CD4-positive, CD25-positive, alpha-beta regulatory T cell (primary cell): ENCODE measurements around the gene SLC9B1. TPM values are rescaled to one million over a fixed set of nuclear protein-coding genes. Genes with fewer than 3 reads are reported as not detected.
A peak's percentile ranks its signal among the peaks of the same experiment; 100 is the strongest.
"Not testable (repeated sequence)": the region's sequence is repeated elsewhere in the genome, so short reads cannot be mapped to it uniquely, and the experiment has no call there.

Experiments used
- ATAC-seq, 2 donors: fragments of 150-1000 bp; cut with Tn5 transposase; one replicate each; pipeline ENCODE4 v1.10.0; 2021; ENCODE audit warnings: low read depth in 2 of 2, moderate number of reproducible peaks in 2 of 2, moderate library complexity in 1 of 2
- DNase-seq, 3 donors: peaks; one replicate each; pipeline versions ENCODE4 v3.0.0 to v3.0.0-alpha.2; 2012 to 2022; ENCODE audit warnings: mixed read lengths in 1 of 3
- H3K27ac ChIP-seq: one replicate; pipeline ENCODE4 v1.7.0; 2013; ENCODE audit warnings: mild to moderate bottlenecking, low read length; ENCODE audit not compliant: insufficient read depth, poor library complexity, severe bottlenecking
- H3K27me3 ChIP-seq: one replicate; pipeline ENCODE4 v1.7.0; 2013; ENCODE audit warnings: low read length; ENCODE audit not compliant: control insufficient read depth, insufficient read depth
- H3K36me3 ChIP-seq: one replicate; pipeline ENCODE4 v1.7.0; 2013; ENCODE audit warnings: mild to moderate bottlenecking, low read length, moderate library complexity; ENCODE audit not compliant: control insufficient read depth, insufficient read depth
- H3K4me1 ChIP-seq: 2 replicates; pipeline ENCODE4 v1.7.0; 2013; ENCODE audit warnings: mild to moderate bottlenecking, low read length; ENCODE audit not compliant: insufficient read depth, control insufficient read depth, poor library complexity, severe bottlenecking
- H3K4me3 ChIP-seq: one replicate; pipeline ENCODE4 v1.7.0; 2013; ENCODE audit warnings: low read depth, mild to moderate bottlenecking, low read length, moderate library complexity
- H3K9me3 ChIP-seq, 2 experiments: 1 replicate in 1 of 2; 2 replicates in 1 of 2; pipeline ENCODE4 v1.7.0; 2013; ENCODE audit warnings: low read length in 2 of 2, mild to moderate bottlenecking in 1 of 2, moderate library complexity in 1 of 2; ENCODE audit not compliant: control insufficient read depth in 2 of 2
- H3K27ac Mint-ChIP-seq, 3 donors: one replicate each; pipeline ENCODE4 v1.8.0; 2020 to 2022; ENCODE audit warnings: mild to moderate bottlenecking in 3 of 3, mixed read lengths in 3 of 3, moderate library complexity in 2 of 3
- H3K27me3 Mint-ChIP-seq: one replicate; pipeline ENCODE4 v1.8.0; 2022; ENCODE audit warnings: mild to moderate bottlenecking, mixed read lengths
- H3K36me3 Mint-ChIP-seq: one replicate; pipeline ENCODE4 v1.8.0; 2020; ENCODE audit warnings: mixed read lengths
- H3K4me1 Mint-ChIP-seq, 4 donors: one replicate each; pipeline ENCODE4 v1.8.0; 2020 to 2022; ENCODE audit warnings: mixed read lengths in 4 of 4, mild to moderate bottlenecking in 1 of 4
- H3K4me3 Mint-ChIP-seq, 4 donors: one replicate each; pipeline ENCODE4 v1.8.0; 2020 to 2022; ENCODE audit warnings: mild to moderate bottlenecking in 4 of 4, mixed read lengths in 4 of 4, moderate library complexity in 3 of 4
- H3K9me3 Mint-ChIP-seq, 7 donors: one replicate each; pipeline ENCODE4 v1.8.0; 2020 to 2022; ENCODE audit warnings: mixed read lengths in 7 of 7, mild to moderate bottlenecking in 3 of 7, moderate library complexity in 2 of 7
- polyA plus RNA-seq, 4 donors: library from polyadenylated mRNA; unstranded; fragments of 300-500 nt; fragmentation: Illumina TruSeq; gene quantifications; one replicate each; pipeline ENCODE4 v1.2.3, GENCODE V29; 2021
- total RNA-seq: library from RNA; stranded (reverse); gene quantifications from one replicate; pipeline ENCODE4 v1.2.3, GENCODE V29; 2022

The SLC9B1 gene
- total and polyA plus RNA-seq, 5 donors from 2014 or later: 1.7 to 2.7 (median 2.3) TPM

GRCh38 chr4:102869569-102870197, 149.8 kb downstream of the SLC9B1 start:
- Mint-ChIP-seq H3K27ac (peak overlapping the region; percentile 97 to 100 (median 99)), H3K27me3 (no peaks in the 10 kb centered on the region), H3K9me3 (no peaks in the 10 kb centered on the region), H3K4me1 (peaks cover 42 to 75% (median 51%) of the 10 kb centered on the region in 4 donors), H3K4me3 (peak overlapping the region; percentile 93 to 98 (median 98)), H3K36me3 (peaks cover 15% of the 10 kb centered on the region)
- no peaks in the 10 kb centered on the region for H3K9me3 ChIP-seq
- peak overlapping the region; percentile 98 for H3K27ac ChIP-seq
- DNase-seq (no peak), ATAC-seq (peak in 1 of 2 donors; percentile 25)
- H3K36me3 ChIP-seq: no peaks in the 10 kb centered on the region
- no peaks in the 10 kb centered on the region for H3K27me3 ChIP-seq
- peaks cover 40% of the 10 kb centered on the region for H3K4me1 ChIP-seq
- H3K4me3 ChIP-seq: peak overlapping the region; percentile 94

- peaks cover 12% of the 10 kb centered on the region for H3K36me3 Mint-ChIP-seq
- H3K9me3 ChIP-seq: no peaks in the 10 kb centered on the region
- peaks cover 49 to 80% (median 53%) of the 10 kb centered on the region in 4 donors for H3K4me1 Mint-ChIP-seq
- DNase-seq (peak; percentile 84 to 97 (median 90)), ATAC-seq (peak; percentile 83 to 84)
- H3K4me3 Mint-ChIP-seq: peak within 1 kb of the TSS; percentile 93 to 98 (median 98)
- peak within 1 kb of the TSS; percentile 94 for H3K4me3 ChIP-seq
- no peaks in the 10 kb centered on the region for H3K36me3 ChIP-seq
- H3K27ac Mint-ChIP-seq: peak within 1 kb of the TSS; percentile 99 to 100 (median 99)
- H3K4me1 ChIP-seq: peaks cover 45% of the 10 kb centered on the region
- H3K27me3 ChIP-seq: no peaks in the 10 kb centered on the region
- H3K27ac ChIP-seq: peak within 1 kb of the TSS; percentile 98
- H3K9me3 Mint-ChIP-seq: no peaks in the 10 kb centered on the region
- H3K27me3 Mint-ChIP-seq: no peaks in the 10 kb centered on the region
Measured at GRCh38 chr4:102868781-102869568, 150.5 kb downstream of the SLC9B1 start, which contains the start of gene CISD2. Gene CISD2, plus strand, starts transcription at chr4:102868992. Its CDS starts 93 bp downstream, at chr4:102869085.

- ATAC-seq: no peak
- Mint-ChIP-seq H3K36me3 (peaks cover 6% of the 10 kb centered on the region), H3K27me3 (no peaks in the 10 kb centered on the region), H3K27ac (peak overlapping the region; percentile 98 to 100 (median 99)), H3K4me1 (peaks cover 47 to 77% (median 54%) of the 10 kb centered on the region in 4 donors), H3K9me3 (no peaks in the 10 kb centered on the region), H3K4me3 (peak overlapping the region; percentile 93 to 98 (median 98))
- H3K9me3 ChIP-seq: no peaks in the 10 kb centered on the region
- no peaks in the 10 kb centered on the region for H3K27me3 ChIP-seq
- H3K27ac ChIP-seq: peak overlapping the region; percentile 98
- no peaks in the 10 kb centered on the region for H3K36me3 ChIP-seq
- H3K4me3 ChIP-seq: peak overlapping the region; percentile 93
- peaks cover 45% of the 10 kb centered on the region for H3K4me1 ChIP-seq
- no peak for DNase-seq
Measured at GRCh38 chr4:102868153-102868780, 151.2 kb downstream of the SLC9B1 start.

GRCh38 chr4:102867278-102868152, 152.0 kb downstream of the SLC9B1 start:
- H3K4me1 ChIP-seq: peaks cover 45% of the 10 kb centered on the region
- DNase-seq (no peak), ATAC-seq (no peak)
- H3K36me3 ChIP-seq: no peaks in the 10 kb centered on the region
- peak overlapping the region; percentile 93 for H3K4me3 ChIP-seq
- Mint-ChIP-seq H3K4me1 (peaks cover 44 to 71% (median 52%) of the 10 kb centered on the region in 4 donors), H3K9me3 (no peaks in the 10 kb centered on the region), H3K27me3 (no peaks in the 10 kb centered on the region), H3K36me3 (no peaks in the 10 kb centered on the region), H3K27ac (peak overlapping the region; percentile 98 to 100 (median 99)), H3K4me3 (peak overlapping the region; percentile 93 to 98 (median 98))
- peak overlapping the region; percentile 98 for H3K27ac ChIP-seq
- H3K27me3 ChIP-seq: no peaks in the 10 kb centered on the region
- no peaks in the 10 kb centered on the region for H3K9me3 ChIP-seq

- H3K9me3 ChIP-seq, H3K27me3 ChIP-seq, H3K27ac ChIP-seq, H3K27me3 Mint-ChIP-seq, H3K36me3 ChIP-seq, H3K36me3 Mint-ChIP-seq, H3K9me3 Mint-ChIP-seq, DNase-seq, H3K4me3 ChIP-seq, ATAC-seq: not testable (repeated sequence)
- Mint-ChIP-seq H3K27ac (peak overlapping the region in 1 of 3 donors; percentile 63), H3K4me3 (peak overlapping the region in 3 of 4 donors; percentile 14 to 93 (median 85)), H3K4me1 (peaks cover 35 to 57% (median 43%) of the 10 kb centered on the region in 4 donors)
- peaks cover 34% of the 10 kb centered on the region for H3K4me1 ChIP-seq
Measured at GRCh38 chr4:102865327-102865726, 154.2 kb downstream of the SLC9B1 start.

GRCh38 chr4:102862747-102863146, 156.8 kb downstream of the SLC9B1 start:
- H3K9me3 ChIP-seq: peaks cover 9 to 21% of the 10 kb centered on the region in 2 experiments
- Mint-ChIP-seq H3K27ac (no peak overlapping the region), H3K36me3 (peaks cover 18% of the 10 kb centered on the region), H3K27me3 (no peaks in the 10 kb centered on the region), H3K4me3 (no peak overlapping the region), H3K4me1 (peaks cover 27 to 37% (median 34%) of the 10 kb centered on the region in 4 donors), H3K9me3 (peaks cover 0 to 18% (median 11%) of the 10 kb centered on the region in 7 donors)
- no peaks in the 10 kb centered on the region for H3K27me3 ChIP-seq
- H3K4me3 ChIP-seq: no peak overlapping the region
- peaks cover 15% of the 10 kb centered on the region for H3K4me1 ChIP-seq
- H3K36me3 ChIP-seq: peaks cover 4% of the 10 kb centered on the region
- H3K27ac ChIP-seq: no peak overlapping the region
- no peak for DNase-seq
- ATAC-seq: no peak

- Mint-ChIP-seq H3K4me1 (peaks cover 24 to 30% (median 28%) of the 10 kb centered on the region in 4 donors), H3K27ac (no peak overlapping the region), H3K9me3 (peaks cover 0 to 18% (median 11%) of the 10 kb centered on the region in 7 donors), H3K27me3 (no peaks in the 10 kb centered on the region), H3K36me3 (peaks cover 18% of the 10 kb centered on the region), H3K4me3 (no peak overlapping the region)
- peaks cover 7% of the 10 kb centered on the region for H3K4me1 ChIP-seq
- no peak for ATAC-seq
- H3K36me3 ChIP-seq: peaks cover 4% of the 10 kb centered on the region
- DNase-seq: no peak
- H3K9me3 ChIP-seq: peaks cover 9 to 21% of the 10 kb centered on the region in 2 experiments
- H3K27ac ChIP-seq: no peak overlapping the region
- H3K4me3 ChIP-seq: no peak overlapping the region
- no peaks in the 10 kb centered on the region for H3K27me3 ChIP-seq
Measured at GRCh38 chr4:102862016-102862415, 157.5 kb downstream of the SLC9B1 start.
